Thyroid gland (tissue), 4 donors: Measurements from ENCODE around the gene ARMC7.

Experiments
- POLR2A ChIP-seq, 2 donors: fragments of 450-650 bp; IDR thresholded peaks; one replicate each; pipeline ENCODE4 v1.6.1; 2017; ENCODE audit warnings: antibody characterized with exemption in 2 of 2, mild to moderate bottlenecking in 2 of 2, moderate library complexity in 1 of 2
- TF ChIP-seq, protein P1 (sequence below), 6 experiments: fragments of 200-600 bp in 3 of 6; fragments of 450-650 bp in 3 of 6; sonication (generic) in 3 of 6; IDR thresholded peaks; one replicate each; pipeline ENCODE4 v1.5.1; 2016 to 2019; ENCODE audit warnings: antibody characterized with exemption in 6 of 6, mild to moderate bottlenecking in 2 of 6, inconsistent platforms in 1 of 6, moderate library complexity in 1 of 6

DNA sequence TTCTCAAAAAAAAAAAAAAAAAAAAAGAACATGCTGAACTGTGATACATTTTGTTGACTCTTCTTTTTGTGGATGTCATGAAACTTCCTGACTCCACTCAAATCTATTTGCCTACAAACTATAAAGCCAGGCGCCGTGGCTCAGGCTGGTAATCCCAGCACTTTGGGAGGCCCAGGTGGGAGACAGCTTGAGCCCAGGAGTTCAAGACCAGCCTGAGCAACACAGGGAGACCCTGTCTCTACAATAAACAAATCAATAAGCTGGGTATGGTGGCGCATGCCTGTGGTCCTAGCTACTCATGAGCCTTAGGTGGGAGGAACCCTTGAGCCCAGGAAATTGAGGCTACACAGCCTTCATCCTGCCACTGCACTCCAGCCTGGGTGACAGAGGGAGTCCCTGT is 23.2 kb downstream of the ARMC7 start:
- TF ChIP-seq, protein P1, sequence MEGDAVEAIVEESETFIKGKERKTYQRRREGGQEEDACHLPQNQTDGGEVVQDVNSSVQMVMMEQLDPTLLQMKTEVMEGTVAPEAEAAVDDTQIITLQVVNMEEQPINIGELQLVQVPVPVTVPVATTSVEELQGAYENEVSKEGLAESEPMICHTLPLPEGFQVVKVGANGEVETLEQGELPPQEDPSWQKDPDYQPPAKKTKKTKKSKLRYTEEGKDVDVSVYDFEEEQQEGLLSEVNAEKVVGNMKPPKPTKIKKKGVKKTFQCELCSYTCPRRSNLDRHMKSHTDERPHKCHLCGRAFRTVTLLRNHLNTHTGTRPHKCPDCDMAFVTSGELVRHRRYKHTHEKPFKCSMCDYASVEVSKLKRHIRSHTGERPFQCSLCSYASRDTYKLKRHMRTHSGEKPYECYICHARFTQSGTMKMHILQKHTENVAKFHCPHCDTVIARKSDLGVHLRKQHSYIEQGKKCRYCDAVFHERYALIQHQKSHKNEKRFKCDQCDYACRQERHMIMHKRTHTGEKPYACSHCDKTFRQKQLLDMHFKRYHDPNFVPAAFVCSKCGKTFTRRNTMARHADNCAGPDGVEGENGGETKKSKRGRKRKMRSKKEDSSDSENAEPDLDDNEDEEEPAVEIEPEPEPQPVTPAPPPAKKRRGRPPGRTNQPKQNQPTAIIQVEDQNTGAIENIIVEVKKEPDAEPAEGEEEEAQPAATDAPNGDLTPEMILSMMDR (IDR thresholded peaks at IDR 0.05), result no peak
- no peak for TF ChIP-seq POLR2A (IDR thresholded peaks at IDR 0.05)
